ENCODE measurements around the gene GLDC.
A peak's percentile ranks its signal among the peaks of the same experiment; 100 is the strongest.
"Not testable (repeated sequence)": the region's sequence is repeated elsewhere in the genome, so short reads cannot be mapped to it uniquely, and the experiment has no call there.

The GLDC gene

GRCh38 chr9:6645355-6646292 lies at the start of gene GLDC:
Gene GLDC, minus strand, starts transcription at chr9:6645729. Its CDS starts 230 bp downstream, at chr9:6645499.
- peak; percentile 19 for DNase-seq (ENCODE audit: low read depth)

- DNase-seq (ENCODE audit: low read depth) = no peak
Observed at GRCh38 chr9:6692881-6693361, 47.4 kb upstream of the GLDC start.

- DNase-seq (ENCODE audit: low read depth) = no peak
Observed at GRCh38 chr9:6692433-6692832, 46.9 kb upstream of the GLDC start.

DNA sequence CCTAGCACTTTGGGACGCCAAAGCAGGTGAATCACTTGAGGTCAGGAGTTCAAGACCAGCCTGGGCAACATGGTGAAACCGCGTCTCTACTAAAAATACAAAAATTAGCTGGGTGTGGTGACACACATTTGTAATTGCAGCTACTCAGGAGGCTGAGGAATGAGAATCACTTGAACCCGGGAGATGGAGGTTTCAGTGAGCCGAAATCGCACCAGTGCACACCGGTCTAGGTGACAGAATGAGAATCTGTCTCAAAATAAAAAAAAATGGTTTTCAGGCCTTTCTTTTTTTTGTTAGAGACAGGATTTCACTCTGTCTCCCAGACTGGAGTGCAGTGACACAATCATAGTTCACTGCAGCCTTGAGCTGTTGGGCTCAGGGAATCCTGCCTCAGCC lies 45.1 kb upstream of the GLDC start:
- not testable (repeated sequence) for DNase-seq (ENCODE audit: low read depth)

- no peak for DNase-seq (ENCODE audit: low read depth)
Observed at GRCh38 chr9:6689893-6690674, 44.6 kb upstream of the GLDC start.

DNA sequence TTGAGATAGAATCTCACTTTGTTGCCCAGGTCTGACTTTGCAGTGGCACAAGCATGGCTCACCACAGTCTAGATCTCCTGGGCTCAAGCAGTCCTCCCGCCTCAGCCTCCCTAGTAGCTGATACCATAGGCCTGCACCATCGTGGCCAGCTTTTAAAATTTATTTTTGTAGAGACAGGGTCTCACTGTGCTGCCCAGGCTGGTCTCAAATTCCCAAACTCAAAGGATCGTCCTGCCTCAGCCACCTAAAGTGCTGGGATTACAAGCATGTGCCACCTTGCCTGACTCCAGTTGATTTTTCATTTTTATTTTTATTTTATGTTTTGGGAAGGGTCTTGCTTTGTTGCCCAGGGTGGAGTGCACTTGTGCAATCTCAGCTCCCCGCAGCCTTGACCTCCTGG lies 41.7 kb upstream of the GLDC start:
- no peak for DNase-seq (ENCODE audit: low read depth)

DNA sequence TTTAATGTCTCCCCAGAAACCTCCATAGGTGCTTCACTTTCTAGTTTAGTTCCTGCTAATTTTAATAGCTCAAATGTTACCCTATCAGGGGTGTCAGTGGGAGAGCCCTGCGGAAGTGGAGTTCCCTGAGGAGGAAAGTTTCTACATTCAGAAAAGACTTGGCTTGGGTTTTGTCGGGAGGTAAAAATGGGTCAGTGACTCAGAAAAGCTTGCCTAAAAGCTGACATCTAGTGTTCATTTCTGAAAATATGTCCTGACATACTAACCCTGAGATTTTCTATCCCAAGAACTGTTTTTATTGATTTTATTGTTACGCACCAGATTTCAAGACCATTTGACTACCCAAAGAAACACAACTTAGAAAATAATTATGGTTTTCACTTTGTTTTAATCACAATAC lies 40.9 kb upstream of the GLDC start:
- DNase-seq (ENCODE audit: low read depth) = no peak

DNA sequence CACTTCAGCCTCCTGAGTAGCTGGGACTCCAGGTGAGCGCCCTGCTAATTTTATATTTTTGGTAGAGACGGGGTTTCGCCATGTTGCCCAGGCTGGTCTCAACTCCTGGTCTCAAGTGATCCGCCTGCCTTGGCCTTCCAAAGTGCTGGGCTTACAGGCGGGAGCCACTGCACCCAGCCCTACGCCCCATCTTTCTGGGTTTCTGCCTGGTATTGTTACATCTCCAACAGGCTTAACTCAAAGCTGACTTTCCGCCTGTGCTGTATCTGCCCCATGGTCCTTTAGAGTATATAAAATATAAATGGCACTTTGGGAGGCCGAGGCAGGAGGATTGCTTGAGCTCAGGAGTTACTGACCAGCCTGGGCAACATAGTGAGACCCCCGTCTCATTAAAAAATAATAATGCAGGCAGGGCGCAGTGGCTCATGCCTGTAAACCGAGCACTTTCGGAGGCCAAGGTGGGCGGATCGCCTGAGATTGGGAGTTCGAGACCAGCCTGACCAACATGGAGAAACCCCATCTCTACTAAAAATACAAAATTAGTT lies 36.5 kb upstream of the GLDC start:
- DNase-seq (ENCODE audit: low read depth) = no peak

GRCh38 chr9:6681147-6681956 lies 35.8 kb upstream of the GLDC start:
- DNase-seq (ENCODE audit: low read depth) = peak; percentile 85

DNA sequence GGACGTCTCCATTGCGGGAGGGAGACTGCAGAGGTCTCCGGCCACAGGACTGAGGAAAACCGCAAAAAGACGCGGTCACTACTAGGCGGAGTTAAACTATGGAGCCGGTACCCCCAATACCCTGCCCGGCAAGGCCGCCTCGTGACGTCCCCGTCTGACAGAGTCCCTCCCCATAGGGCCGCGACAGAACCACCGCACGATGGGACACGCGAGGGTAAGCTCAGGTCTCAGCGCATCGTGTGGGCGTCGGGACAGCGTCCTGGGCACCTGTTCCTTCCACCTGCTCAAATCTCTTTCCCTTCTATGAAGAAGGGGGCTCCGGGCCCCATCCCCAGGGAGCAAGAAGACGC lies 35.2 kb upstream of the GLDC start:
- DNase-seq (ENCODE audit: low read depth) = peak; percentile 48

DNA sequence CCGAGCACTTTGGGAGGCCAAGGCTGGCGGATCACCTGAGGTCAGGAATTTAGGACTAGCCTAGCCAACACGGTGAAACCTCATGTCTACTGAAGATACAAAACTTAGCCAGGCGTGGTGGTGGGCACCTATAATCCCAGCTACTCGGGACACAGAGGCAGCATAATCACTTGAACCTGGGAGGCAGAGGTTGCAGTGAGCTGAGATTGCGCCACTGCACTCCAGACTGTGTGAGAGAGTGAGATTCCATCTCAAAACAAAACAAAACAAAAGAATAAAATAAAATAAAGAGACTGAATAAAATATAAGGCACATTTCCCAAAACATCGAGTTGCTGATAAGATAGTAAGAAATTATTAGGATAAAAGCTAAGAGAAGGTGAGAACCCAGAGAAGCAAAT lies 32.3 kb upstream of the GLDC start:
- no peak for DNase-seq (ENCODE audit: low read depth)

DNA sequence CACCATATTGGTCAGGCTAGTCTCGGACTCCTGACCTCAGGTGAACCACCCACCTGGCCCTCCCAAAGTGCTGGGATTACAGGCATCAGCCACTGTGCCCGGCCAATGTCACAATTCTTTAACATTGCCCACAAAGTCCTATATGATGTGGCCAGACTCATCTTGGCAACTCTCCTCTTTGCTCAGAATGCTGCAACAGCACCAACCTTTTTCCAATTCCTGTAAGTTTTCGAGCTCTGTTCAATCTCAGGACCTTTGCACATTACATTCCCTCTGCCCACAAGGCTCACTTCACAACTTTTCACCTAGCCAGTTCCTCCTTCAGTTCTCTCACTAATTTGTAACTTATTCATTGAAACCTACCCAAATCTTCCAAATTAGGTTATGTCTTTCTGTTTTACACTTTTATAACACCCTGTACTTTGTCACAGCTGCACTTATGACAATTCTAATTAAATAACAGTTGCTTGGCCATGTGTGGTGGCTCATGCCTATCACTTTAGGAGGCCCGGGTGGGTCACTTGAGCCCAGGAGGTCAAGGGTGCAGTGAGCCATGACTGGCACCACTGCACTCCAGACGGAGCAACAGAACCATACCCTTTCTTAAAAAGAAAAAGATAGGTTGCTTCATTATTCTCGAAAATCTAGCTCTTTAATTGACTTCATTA lies 30.9 kb upstream of the GLDC start:
- no peak for DNase-seq (ENCODE audit: low read depth)

DNA sequence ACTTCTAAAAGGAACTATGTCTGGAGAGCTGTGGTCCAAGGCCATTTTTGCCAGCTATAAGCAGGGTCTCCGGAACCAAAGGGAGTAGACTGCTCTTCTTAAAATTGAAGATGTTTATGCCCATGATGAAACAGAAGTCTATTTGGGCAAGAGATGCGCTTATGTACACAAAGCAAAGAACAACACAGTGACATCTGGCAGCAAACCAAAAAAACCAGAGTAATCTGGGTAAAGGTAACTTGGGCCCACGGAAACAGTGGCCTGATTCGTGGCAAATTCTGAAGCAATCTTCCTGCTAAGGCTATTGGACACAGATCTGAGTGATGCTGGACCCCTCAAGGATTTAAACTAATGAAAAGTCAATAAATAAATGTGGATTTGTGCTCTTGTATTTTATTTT lies 29.7 kb upstream of the GLDC start:
- no peak for DNase-seq (ENCODE audit: low read depth)

- DNase-seq (ENCODE audit: low read depth) = no peak
Observed at GRCh38 chr9:6673326-6674025, 27.9 kb upstream of the GLDC start.

- DNase-seq (ENCODE audit: low read depth) = no peak
Observed at GRCh38 chr9:6672118-6672517, 26.6 kb upstream of the GLDC start.

- DNase-seq (ENCODE audit: low read depth) = no peak
Observed at GRCh38 chr9:6671416-6671815, 25.9 kb upstream of the GLDC start.

DNA sequence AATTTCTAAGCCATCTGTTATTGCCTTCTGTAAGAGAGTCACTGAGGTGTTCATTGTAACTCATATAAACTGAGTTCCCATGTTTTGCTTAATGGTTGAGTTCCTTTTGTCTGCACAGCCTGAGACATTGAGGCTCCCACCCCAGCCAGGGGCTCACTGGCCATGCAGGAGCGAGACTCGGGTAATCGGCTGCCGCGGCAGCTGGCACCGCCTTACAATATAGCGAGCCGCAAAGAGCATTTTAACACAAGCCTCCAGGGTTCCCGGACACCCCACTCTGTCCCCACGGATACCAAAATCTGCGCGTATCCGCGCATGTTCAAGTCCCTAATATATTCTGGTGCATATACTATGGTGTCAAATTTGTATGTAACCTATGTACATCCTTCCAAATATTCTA lies 24.4 kb upstream of the GLDC start:
- DNase-seq (ENCODE audit: low read depth) = no peak

GRCh38 chr9:6667633-6668280 lies 22.2 kb upstream of the GLDC start:
- DNase-seq (ENCODE audit: low read depth) = no peak

- DNase-seq (ENCODE audit: low read depth) = no peak
Observed at GRCh38 chr9:6667080-6667479, 21.6 kb upstream of the GLDC start.

DNA sequence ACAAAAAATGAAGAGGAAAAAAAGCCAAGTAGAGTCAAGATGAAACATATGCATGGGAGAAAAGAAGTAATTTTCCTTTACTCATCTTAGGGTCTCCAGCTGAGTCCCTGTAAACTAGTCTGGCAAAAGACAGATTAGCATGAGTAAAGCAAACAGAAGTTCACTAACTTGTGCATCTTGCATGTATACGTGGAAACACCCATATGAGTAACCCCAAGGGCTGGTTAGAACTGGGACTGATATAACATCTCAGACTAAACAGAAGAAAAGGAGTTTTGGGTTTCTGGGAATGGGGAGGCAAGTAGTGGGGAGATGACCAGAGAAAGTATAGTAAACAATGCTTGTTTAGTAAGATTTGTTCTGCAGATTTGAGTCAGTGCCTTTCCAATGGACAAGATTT lies 20.1 kb upstream of the GLDC start:
- no peak for DNase-seq (ENCODE audit: low read depth)
